ENCODE results near the gene COX18. TPM values are rescaled to one million over a fixed set of nuclear protein-coding genes. Genes with fewer than 3 reads are reported as not detected.

Gene COX18
- total RNA-seq, 1 experiment from 2014 or later: 26.9 TPM

- no peak for TF ChIP-seq ATF6 (CRISPR knock-in tag; IDR thresholded peaks at IDR 0.05)
- TF ChIP-seq E2F5 (CRISPR knock-in tag; IDR thresholded peaks at IDR 0.05): 0 out of 2 replicates have a peak, but pooled peaks have one; percentile 81
- TF ChIP-seq ZNF532 (CRISPR knock-in tag; IDR thresholded peaks at IDR 0.05; ENCODE audit: borderline replicate concordance): no peak
- no peak for TF ChIP-seq TP53 (CRISPR knock-in tag; IDR thresholded peaks at IDR 0.05)
- no peak for TF ChIP-seq ZNF263 (CRISPR knock-in tag; IDR thresholded peaks at IDR 0.05; ENCODE audit: low read depth)
- TF ChIP-seq ZNF671 (CRISPR knock-in tag; IDR thresholded peaks at IDR 0.05): no peak
- no peak for TF ChIP-seq CDX4 (CRISPR knock-in tag; IDR thresholded peaks at IDR 0.05; ENCODE audit: borderline replicate concordance)
- TF ChIP-seq MYBL2 (CRISPR knock-in tag; IDR thresholded peaks at IDR 0.05): peak; percentile 79; the same call in 1 of the 2 replicates
- peak; percentile 84; the same call in 1 of the 2 replicates for TF ChIP-seq RELA (CRISPR knock-in tag; IDR thresholded peaks at IDR 0.05; ENCODE audit: borderline replicate concordance)
- TF ChIP-seq NR1H2 (CRISPR knock-in tag; IDR thresholded peaks at IDR 0.05): no peak; the same call in 1 of the 2 replicates
- TF ChIP-seq TEAD1 (CRISPR knock-in tag; IDR thresholded peaks at IDR 0.05): peak; percentile 77
- no peak for TF ChIP-seq MLX (CRISPR knock-in tag; IDR thresholded peaks at IDR 0.05)
- TF ChIP-seq ZNF396 (CRISPR knock-in tag; IDR thresholded peaks at IDR 0.05; ENCODE audit: borderline replicate concordance): no peak
- no peak for TF ChIP-seq RORB (CRISPR knock-in tag; IDR thresholded peaks at IDR 0.05)
Measured at GRCh38 chr4:73069338-73070073, at the start of gene COX18 (continued).

- ChIA-PET POLR2A (no interaction called here), CTCF (no interaction called here)
- H3K9me3 Mint-ChIP-seq: no peaks in the 10 kb centered on the region
- no peak overlapping the region for H3K4me3 Mint-ChIP-seq
- no peak for ATAC-seq
- no peak for DNase-seq (ENCODE audit: low spot score)
- peaks cover 19% of the 10 kb centered on the region for H3K36me3 Mint-ChIP-seq
- H3K4me1 Mint-ChIP-seq: peaks cover 14% of the 10 kb centered on the region
- TF ChIP-seq SMAD4 (CRISPR knock-in tag; IDR thresholded peaks at IDR 0.05): no peak
- TF ChIP-seq FOXP1 (CRISPR knock-in tag; IDR thresholded peaks at IDR 0.05; ENCODE audit: borderline replicate concordance): no peak
- TF ChIP-seq NFATC4 (CRISPR knock-in tag; IDR thresholded peaks at IDR 0.05): no peak
- no peak for TF ChIP-seq GABPB1 (CRISPR knock-in tag; IDR thresholded peaks at IDR 0.05)
- no peak for TF ChIP-seq ATF2 (CRISPR knock-in tag; IDR thresholded peaks at IDR 0.05; ENCODE audit: borderline replicate concordance, low read depth)
- no peak for TF ChIP-seq HMGXB4 (CRISPR knock-in tag; IDR thresholded peaks at IDR 0.05)
- no peak for TF ChIP-seq TEAD4 (CRISPR knock-in tag; IDR thresholded peaks at IDR 0.05)
- H3K27ac Mint-ChIP-seq: no peak overlapping the region
- H3K27me3 Mint-ChIP-seq (ENCODE audit: low read depth): no peaks in the 10 kb centered on the region
Measured at GRCh38 chr4:73109493-73109892, 40.0 kb upstream of the COX18 start.

Measured in WTC11 (cell line).